NT2/D1 (cell line): ENCODE measurements around the gene XRCC4.

ENCODE experiments used
- SUZ12 ChIP-seq: IDR thresholded peaks from 2 replicates; pipeline ENCODE4 v1.6.1; 2011; ENCODE audit not compliant: insufficient read length, insufficient read depth; ENCODE audit errors: extremely low read depth
- YY1 ChIP-seq: IDR thresholded peaks from 2 replicates; pipeline ENCODE4 v1.6.1; 2011; ENCODE audit not compliant: insufficient read length, insufficient read depth

- TF ChIP-seq SUZ12 (no peak), YY1 (no peak)
Measured at GRCh38 chr5:83048811-83049210, 28.5 kb upstream of the XRCC4 start.
